ENCODE data around the gene MCRIP2. TPM values are rescaled to one million over a fixed set of nuclear protein-coding genes. Genes with fewer than 3 reads are reported as not detected.

Gene MCRIP2
- polyA plus RNA-seq, 1 donor from 2014 or later, result 29.1 TPM

DNA sequence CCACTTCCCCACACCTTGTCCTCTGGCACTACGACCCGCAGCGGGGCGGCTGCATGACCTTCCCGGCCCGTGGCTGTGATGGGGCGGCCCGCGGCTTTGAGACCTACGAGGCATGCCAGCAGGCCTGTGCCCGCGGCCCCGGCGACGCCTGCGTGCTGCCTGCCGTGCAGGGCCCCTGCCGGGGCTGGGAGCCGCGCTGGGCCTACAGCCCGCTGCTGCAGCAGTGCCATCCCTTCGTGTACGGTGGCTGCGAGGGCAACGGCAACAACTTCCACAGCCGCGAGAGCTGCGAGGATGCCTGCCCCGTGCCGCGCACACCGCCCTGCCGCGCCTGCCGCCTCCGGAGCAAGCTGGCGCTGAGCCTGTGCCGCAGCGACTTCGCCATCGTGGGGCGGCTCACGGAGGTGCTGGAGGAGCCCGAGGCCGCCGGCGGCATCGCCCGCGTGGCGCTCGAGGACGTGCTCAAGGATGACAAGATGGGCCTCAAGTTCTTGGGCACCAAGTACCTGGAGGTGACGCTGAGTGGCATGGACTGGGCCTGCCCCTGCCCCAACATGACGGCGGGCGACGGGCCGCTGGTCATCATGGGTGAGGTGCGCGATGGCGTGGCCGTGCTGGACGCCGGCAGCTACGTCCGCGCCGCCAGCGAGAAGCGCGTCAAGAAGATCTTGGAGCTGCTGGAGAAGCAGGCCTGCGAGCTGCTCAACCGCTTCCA, 8.1 kb upstream of the MCRIP2 start:
- H3K27me3 ChIP-seq (ENCODE audit: insufficient read depth, low read depth, low read length), result no peaks in the 10 kb centered on the region
- no peaks in the 10 kb centered on the region for H3K9me3 ChIP-seq (ENCODE audit: low read length)
- H3K27ac ChIP-seq (ENCODE audit: low read length), result no peak overlapping the region
- H3K4me3 ChIP-seq (ENCODE audit: low read length), result no peak overlapping the region
- no peak overlapping the region for H3K9ac ChIP-seq (ENCODE audit: low read length)
- no peaks in the 10 kb centered on the region for H4K20me1 ChIP-seq (ENCODE audit: insufficient read depth)
- H3K79me2 ChIP-seq (replicated peaks; ENCODE audit: insufficient read depth, low read length), result no peaks in the 10 kb centered on the region
- no peaks in the 10 kb centered on the region for H3F3A ChIP-seq (ENCODE audit: insufficient read depth, low read length, poor library complexity, severe bottlenecking)
- no peak overlapping the region for H3K4me2 ChIP-seq (ENCODE audit: low read length)
- no peaks in the 10 kb centered on the region for H3K9me2 ChIP-seq (ENCODE audit: insufficient read depth, low read length)
- H3K36me3 ChIP-seq (ENCODE audit: insufficient read depth, low read length), result no peaks in the 10 kb centered on the region
- no peak overlapping the region for H2AFZ ChIP-seq (ENCODE audit: low read depth, low read length)
- TF ChIP-seq SMC3 (conservative IDR thresholded peaks at IDR 0.05; ENCODE audit: poor library complexity) (no peak), TAF1 (IDR thresholded peaks at IDR 0.05; ENCODE audit: low read depth) (no peak), EP300 (conservative IDR thresholded peaks at IDR 0.05; ENCODE audit: poor library complexity, severe bottlenecking) (no peak), RAD21 (conservative IDR thresholded peaks at IDR 0.05) (no peak), EZH2 (IDR thresholded peaks at IDR 0.05; ENCODE audit: borderline replicate concordance, insufficient read depth, low read length, poor library complexity, severe bottlenecking) (no peak), POLR2AphosphoS5 (IDR thresholded peaks at IDR 0.05) (no peak), MXI1 (conservative IDR thresholded peaks at IDR 0.05; ENCODE audit: poor library complexity, severe bottlenecking) (no peak)
- TF ChIP-seq, protein P1, sequence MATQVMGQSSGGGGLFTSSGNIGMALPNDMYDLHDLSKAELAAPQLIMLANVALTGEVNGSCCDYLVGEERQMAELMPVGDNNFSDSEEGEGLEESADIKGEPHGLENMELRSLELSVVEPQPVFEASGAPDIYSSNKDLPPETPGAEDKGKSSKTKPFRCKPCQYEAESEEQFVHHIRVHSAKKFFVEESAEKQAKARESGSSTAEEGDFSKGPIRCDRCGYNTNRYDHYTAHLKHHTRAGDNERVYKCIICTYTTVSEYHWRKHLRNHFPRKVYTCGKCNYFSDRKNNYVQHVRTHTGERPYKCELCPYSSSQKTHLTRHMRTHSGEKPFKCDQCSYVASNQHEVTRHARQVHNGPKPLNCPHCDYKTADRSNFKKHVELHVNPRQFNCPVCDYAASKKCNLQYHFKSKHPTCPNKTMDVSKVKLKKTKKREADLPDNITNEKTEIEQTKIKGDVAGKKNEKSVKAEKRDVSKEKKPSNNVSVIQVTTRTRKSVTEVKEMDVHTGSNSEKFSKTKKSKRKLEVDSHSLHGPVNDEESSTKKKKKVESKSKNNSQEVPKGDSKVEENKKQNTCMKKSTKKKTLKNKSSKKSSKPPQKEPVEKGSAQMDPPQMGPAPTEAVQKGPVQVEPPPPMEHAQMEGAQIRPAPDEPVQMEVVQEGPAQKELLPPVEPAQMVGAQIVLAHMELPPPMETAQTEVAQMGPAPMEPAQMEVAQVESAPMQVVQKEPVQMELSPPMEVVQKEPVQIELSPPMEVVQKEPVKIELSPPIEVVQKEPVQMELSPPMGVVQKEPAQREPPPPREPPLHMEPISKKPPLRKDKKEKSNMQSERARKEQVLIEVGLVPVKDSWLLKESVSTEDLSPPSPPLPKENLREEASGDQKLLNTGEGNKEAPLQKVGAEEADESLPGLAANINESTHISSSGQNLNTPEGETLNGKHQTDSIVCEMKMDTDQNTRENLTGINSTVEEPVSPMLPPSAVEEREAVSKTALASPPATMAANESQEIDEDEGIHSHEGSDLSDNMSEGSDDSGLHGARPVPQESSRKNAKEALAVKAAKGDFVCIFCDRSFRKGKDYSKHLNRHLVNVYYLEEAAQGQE (IDR thresholded peaks at IDR 0.05; ENCODE audit: borderline replicate concordance), result no peak
- TF ChIP-seq, protein P2, sequence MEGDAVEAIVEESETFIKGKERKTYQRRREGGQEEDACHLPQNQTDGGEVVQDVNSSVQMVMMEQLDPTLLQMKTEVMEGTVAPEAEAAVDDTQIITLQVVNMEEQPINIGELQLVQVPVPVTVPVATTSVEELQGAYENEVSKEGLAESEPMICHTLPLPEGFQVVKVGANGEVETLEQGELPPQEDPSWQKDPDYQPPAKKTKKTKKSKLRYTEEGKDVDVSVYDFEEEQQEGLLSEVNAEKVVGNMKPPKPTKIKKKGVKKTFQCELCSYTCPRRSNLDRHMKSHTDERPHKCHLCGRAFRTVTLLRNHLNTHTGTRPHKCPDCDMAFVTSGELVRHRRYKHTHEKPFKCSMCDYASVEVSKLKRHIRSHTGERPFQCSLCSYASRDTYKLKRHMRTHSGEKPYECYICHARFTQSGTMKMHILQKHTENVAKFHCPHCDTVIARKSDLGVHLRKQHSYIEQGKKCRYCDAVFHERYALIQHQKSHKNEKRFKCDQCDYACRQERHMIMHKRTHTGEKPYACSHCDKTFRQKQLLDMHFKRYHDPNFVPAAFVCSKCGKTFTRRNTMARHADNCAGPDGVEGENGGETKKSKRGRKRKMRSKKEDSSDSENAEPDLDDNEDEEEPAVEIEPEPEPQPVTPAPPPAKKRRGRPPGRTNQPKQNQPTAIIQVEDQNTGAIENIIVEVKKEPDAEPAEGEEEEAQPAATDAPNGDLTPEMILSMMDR (IDR thresholded peaks at IDR 0.05; ENCODE audit: poor library complexity, severe bottlenecking), result no peak

DNA sequence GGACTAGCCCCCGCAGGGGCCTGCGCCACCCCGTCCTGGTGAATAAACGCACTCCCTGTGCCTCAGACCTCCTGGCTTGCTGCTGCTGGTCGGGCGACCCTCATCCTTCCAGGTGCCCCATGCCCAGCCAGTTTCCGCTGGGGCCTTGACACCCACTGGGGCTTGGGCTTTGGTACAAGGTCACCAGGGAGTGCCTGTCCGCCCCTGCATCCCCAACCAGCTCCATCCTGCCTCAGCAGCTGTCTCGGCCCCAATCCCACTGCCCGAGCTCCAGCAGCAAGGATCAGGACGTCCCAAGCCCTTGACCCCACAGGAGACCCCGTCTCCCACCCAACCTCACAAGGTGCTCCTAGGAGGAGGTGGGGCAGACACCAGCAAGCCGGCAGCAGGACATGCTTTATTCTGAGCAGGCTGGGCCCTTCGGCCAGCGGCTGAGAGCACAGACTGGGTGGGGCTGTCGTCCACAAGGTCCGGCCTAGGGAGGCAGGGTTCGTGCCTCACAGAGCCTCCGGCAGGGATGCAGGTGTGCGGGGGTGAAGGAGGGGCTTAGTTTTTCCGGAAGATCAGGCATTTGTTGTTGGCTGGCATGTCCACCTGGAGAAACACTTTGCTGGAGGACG, 7.5 kb upstream of the MCRIP2 start:
- H3K4me3 ChIP-seq (ENCODE audit: low read length), result no peak overlapping the region
- H3F3A ChIP-seq (ENCODE audit: insufficient read depth, low read length, poor library complexity, severe bottlenecking), result no peaks in the 10 kb centered on the region
- no peaks in the 10 kb centered on the region for H3K9me3 ChIP-seq (ENCODE audit: low read length)
- TF ChIP-seq RAD21 (conservative IDR thresholded peaks at IDR 0.05) (no peak), SMC3 (conservative IDR thresholded peaks at IDR 0.05; ENCODE audit: poor library complexity) (no peak), POLR2AphosphoS5 (IDR thresholded peaks at IDR 0.05) (no peak), MXI1 (conservative IDR thresholded peaks at IDR 0.05; ENCODE audit: poor library complexity, severe bottlenecking) (no peak), TAF1 (IDR thresholded peaks at IDR 0.05; ENCODE audit: low read depth) (no peak), EP300 (conservative IDR thresholded peaks at IDR 0.05; ENCODE audit: poor library complexity, severe bottlenecking) (no peak), EZH2 (IDR thresholded peaks at IDR 0.05; ENCODE audit: borderline replicate concordance, insufficient read depth, low read length, poor library complexity, severe bottlenecking) (no peak)
- TF ChIP-seq, protein P2 (IDR thresholded peaks at IDR 0.05; ENCODE audit: poor library complexity, severe bottlenecking), result no peak
- TF ChIP-seq, protein P1 (IDR thresholded peaks at IDR 0.05; ENCODE audit: borderline replicate concordance), result no peak
- no peaks in the 10 kb centered on the region for H3K36me3 ChIP-seq (ENCODE audit: insufficient read depth, low read length)
- H3K4me2 ChIP-seq (ENCODE audit: low read length), result no peak overlapping the region
- H2AFZ ChIP-seq (ENCODE audit: low read depth, low read length), result no peak overlapping the region
- H3K9me2 ChIP-seq (ENCODE audit: insufficient read depth, low read length), result no peaks in the 10 kb centered on the region
- H3K27ac ChIP-seq (ENCODE audit: low read length), result no peak overlapping the region
- H3K9ac ChIP-seq (ENCODE audit: low read length), result no peak overlapping the region
- no peaks in the 10 kb centered on the region for H3K27me3 ChIP-seq (ENCODE audit: insufficient read depth, low read depth, low read length)
- H3K79me2 ChIP-seq (replicated peaks; ENCODE audit: insufficient read depth, low read length), result no peaks in the 10 kb centered on the region
- H4K20me1 ChIP-seq (ENCODE audit: insufficient read depth), result no peaks in the 10 kb centered on the region

All from neural cell (in vitro differentiated cells).